ENCODE data around the gene MFAP1. TPM values are rescaled to one million over a fixed set of nuclear protein-coding genes. Genes with fewer than 3 reads are reported as not detected.
A peak's percentile ranks its signal among the peaks of the same experiment; 100 is the strongest.
"Not testable (repeated sequence)": the region's sequence is repeated elsewhere in the genome, so short reads cannot be mapped to it uniquely, and the experiment has no call there.

The MFAP1 gene
- 32.9 TPM for polyA plus RNA-seq (2013, experiment 1 of 2)
- 37.7 TPM for polyA plus RNA-seq (2013, experiment 2 of 2)

- peaks cover 27% of the 10 kb centered on the region for H3K36me3 ChIP-seq (ENCODE audit: insufficient read depth, low read length)
- no peaks in the 10 kb centered on the region; the same call in 1 of the 2 replicates for H3K4me1 ChIP-seq (ENCODE audit: insufficient read depth, low read length)
- peaks cover 5% of the 10 kb centered on the region; the same call in 1 of the 2 replicates for H3K9me3 ChIP-seq (ENCODE audit: insufficient read depth, low read depth, low read length)
- whole genome bisulfite sequencing = 11% methylated on average over 46 of the region's 46 CpGs
- peak within 1 kb of the TSS; percentile 82 for H3K4me3 ChIP-seq (ENCODE audit: low read length)
- peak within 1 kb of the TSS; percentile 83 for H3K9ac ChIP-seq (ENCODE audit: low read depth, low read length)
- peak within 1 kb of the TSS; percentile 84 for H3K27ac ChIP-seq (ENCODE audit: low read depth, low read length)
- peaks cover 8% of the 10 kb centered on the region; the same call in 1 of the 2 replicates for H3K27me3 ChIP-seq (ENCODE audit: insufficient read depth, low read length)
Measured at GRCh38 chr15:43824302-43825246, at the start of gene MFAP1. MFAP1 (minus strand) TSS chr15:43824690; CDS start chr15:43824569, 121 bp downstream.

DNA sequence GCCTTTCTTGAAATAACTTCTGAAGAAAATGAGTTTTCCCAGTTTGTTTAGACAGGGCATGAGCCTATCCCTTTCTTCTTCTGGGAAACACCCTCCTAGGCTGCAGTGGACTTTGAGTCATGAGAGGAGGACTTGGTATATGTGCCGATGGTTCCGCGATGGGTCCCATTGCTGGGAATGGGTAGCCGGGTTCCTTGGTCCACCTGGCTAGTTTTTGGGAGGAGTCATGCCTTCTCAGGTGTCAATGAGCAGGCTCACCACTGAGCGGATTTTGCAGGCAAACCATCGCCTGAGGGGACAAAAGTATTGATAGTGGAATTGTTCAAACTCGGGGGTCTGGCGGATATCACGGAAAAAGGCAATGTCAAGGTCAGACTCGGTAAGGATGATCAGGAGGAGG is 49.2 kb upstream of the MFAP1 start:
- Histone ChIP-seq H3K9me3 (ENCODE audit: insufficient read depth, low read depth, low read length) (no peaks in the 10 kb centered on the region), H3K9ac (ENCODE audit: low read depth, low read length) (no peak overlapping the region), H3K4me1 (ENCODE audit: insufficient read depth, low read length) (no peaks in the 10 kb centered on the region), H3K4me3 (ENCODE audit: low read length) (no peak overlapping the region), H3K27me3 (ENCODE audit: insufficient read depth, low read length) (no peaks in the 10 kb centered on the region), H3K27ac (ENCODE audit: low read depth, low read length) (no peak overlapping the region), H3K36me3 (ENCODE audit: insufficient read depth, low read length) (peaks cover 34% of the 10 kb centered on the region)
- 97% methylated on average over 10 of the region's 10 CpGs for WGBS

DNA sequence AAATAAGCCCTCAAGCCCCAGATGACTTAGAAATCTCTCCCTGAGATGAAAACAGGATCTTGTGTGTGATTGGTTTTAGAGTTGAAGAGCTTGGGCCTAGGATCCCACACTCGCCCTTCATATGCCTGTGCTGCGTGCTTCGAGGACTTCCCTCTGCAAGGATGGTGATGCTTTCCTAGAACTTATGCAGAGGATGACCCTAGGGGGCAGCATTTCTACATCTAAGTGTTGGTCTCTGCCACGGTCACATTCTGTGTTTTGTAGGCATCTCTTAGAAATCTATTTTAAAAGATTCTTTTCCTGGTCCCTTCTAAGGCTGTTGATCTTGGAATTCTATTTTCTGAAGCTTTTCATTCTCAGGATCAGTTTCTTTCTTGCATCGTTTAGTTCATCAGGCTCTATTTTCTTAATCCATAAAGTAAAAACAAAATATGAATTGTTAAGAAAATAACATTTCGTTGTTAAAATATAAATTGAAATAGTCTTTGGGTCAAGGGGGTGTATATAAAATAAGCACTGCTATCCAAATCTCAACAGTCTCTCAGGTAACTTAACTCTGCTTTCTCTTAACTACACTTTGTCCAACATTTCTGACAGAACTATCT is 48.0 kb upstream of the MFAP1 start:
- H3K36me3 ChIP-seq (ENCODE audit: insufficient read depth, low read length) = peaks cover 41% of the 10 kb centered on the region
- no peaks in the 10 kb centered on the region for H3K9me3 ChIP-seq (ENCODE audit: insufficient read depth, low read depth, low read length)
- H3K9ac ChIP-seq (ENCODE audit: low read depth, low read length) = no peak overlapping the region
- H3K27me3 ChIP-seq (ENCODE audit: insufficient read depth, low read length) = no peaks in the 10 kb centered on the region
- H3K27ac ChIP-seq (ENCODE audit: low read depth, low read length) = no peak overlapping the region
- no peak overlapping the region for H3K4me3 ChIP-seq (ENCODE audit: low read length)
- 72% methylated on average over 4 of the region's 6 CpGs for WGBS
- no peaks in the 10 kb centered on the region for H3K4me1 ChIP-seq (ENCODE audit: insufficient read depth, low read length)

DNA sequence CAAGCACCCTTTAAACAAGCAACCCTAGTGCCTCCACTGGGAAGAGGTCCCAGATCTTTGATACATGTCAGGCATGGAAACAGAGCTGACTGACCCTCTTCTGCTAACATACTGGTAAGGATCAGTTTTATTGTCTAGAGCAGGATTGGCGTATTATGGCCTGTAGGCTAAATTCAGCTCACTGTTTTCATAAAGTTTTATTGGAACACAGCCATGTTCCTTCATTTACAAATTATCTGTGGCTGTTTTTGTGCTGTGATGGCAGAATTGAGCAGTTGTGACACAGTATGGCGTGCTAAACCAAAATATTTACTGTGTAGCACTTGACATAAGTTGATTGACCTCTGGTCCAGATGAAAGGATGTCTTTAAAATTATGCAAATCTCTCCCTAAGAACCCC is 47.3 kb upstream of the MFAP1 start:
- Histone ChIP-seq H3K4me3 (ENCODE audit: low read length) (no peak overlapping the region), H3K27ac (ENCODE audit: low read depth, low read length) (no peak overlapping the region), H3K27me3 (ENCODE audit: insufficient read depth, low read length) (no peaks in the 10 kb centered on the region), H3K36me3 (ENCODE audit: insufficient read depth, low read length) (peaks cover 42% of the 10 kb centered on the region), H3K4me1 (ENCODE audit: insufficient read depth, low read length) (no peaks in the 10 kb centered on the region), H3K9me3 (ENCODE audit: insufficient read depth, low read depth, low read length) (no peaks in the 10 kb centered on the region), H3K9ac (ENCODE audit: low read depth, low read length) (no peak overlapping the region)
- WGBS = 88% methylated on average over 2 of the region's 2 CpGs

GRCh38 chr15:43868406-43868805 is 43.9 kb upstream of the MFAP1 start:
- peaks cover 50% of the 10 kb centered on the region for H3K36me3 ChIP-seq (ENCODE audit: insufficient read depth, low read length)

DNA sequence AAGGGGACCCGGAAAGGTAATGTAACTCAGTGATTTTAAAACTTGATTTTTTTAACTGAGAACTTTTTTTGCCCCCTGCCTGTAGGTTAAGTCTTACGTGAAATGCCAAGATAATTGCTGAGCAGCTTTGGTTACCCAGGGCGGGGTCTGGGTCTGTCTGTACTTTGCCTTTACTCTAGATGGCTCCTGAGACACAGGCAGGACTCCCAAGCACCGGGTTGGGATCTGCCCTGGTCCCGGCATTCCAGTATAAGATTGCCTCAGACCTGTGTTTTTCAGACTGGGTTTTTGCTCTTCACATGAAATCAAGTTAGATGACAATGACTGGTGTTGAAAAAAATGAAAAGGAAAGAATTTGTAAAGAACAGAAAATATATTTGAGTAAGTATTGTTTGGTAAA is 42.6 kb upstream of the MFAP1 start:
- Histone ChIP-seq H3K4me3 (ENCODE audit: low read length) (no peak overlapping the region), H3K9me3 (ENCODE audit: insufficient read depth, low read depth, low read length) (no peaks in the 10 kb centered on the region), H3K27me3 (ENCODE audit: insufficient read depth, low read length) (no peaks in the 10 kb centered on the region), H3K27ac (ENCODE audit: low read depth, low read length) (no peak overlapping the region), H3K36me3 (ENCODE audit: insufficient read depth, low read length) (peaks cover 49% of the 10 kb centered on the region), H3K4me1 (ENCODE audit: insufficient read depth, low read length) (no peaks in the 10 kb centered on the region), H3K9ac (ENCODE audit: low read depth, low read length) (no peak overlapping the region)
- WGBS = 92% methylated on average over 5 of the region's 5 CpGs

More at GRCh38 chr15:43868406-43868805, 43.9 kb upstream of the MFAP1 start:
- no peak overlapping the region for H3K27ac ChIP-seq (ENCODE audit: low read depth, low read length)
- WGBS = 96% methylated on average over 2 of the region's 2 CpGs
- H3K27me3 ChIP-seq (ENCODE audit: insufficient read depth, low read length) = no peaks in the 10 kb centered on the region
- H3K4me3 ChIP-seq (ENCODE audit: low read length) = no peak overlapping the region
- no peaks in the 10 kb centered on the region for H3K9me3 ChIP-seq (ENCODE audit: insufficient read depth, low read depth, low read length)
- H3K9ac ChIP-seq (ENCODE audit: low read depth, low read length) = no peak overlapping the region
- H3K4me1 ChIP-seq (ENCODE audit: insufficient read depth, low read length) = no peaks in the 10 kb centered on the region

- not testable (repeated sequence) for H3K9ac ChIP-seq (ENCODE audit: low read depth, low read length); H3K4me3 ChIP-seq (ENCODE audit: low read length); H3K4me1 ChIP-seq (ENCODE audit: insufficient read depth, low read length); H3K27ac ChIP-seq (ENCODE audit: low read depth, low read length); H3K27me3 ChIP-seq (ENCODE audit: insufficient read depth, low read length); H3K9me3 ChIP-seq (ENCODE audit: insufficient read depth, low read depth, low read length)
- peaks cover 49% of the 10 kb centered on the region for H3K36me3 ChIP-seq (ENCODE audit: insufficient read depth, low read length)
- WGBS = 96% methylated on average over 10 of the region's 10 CpGs
Measured at GRCh38 chr15:43866636-43867035, 42.1 kb upstream of the MFAP1 start.

- no peaks in the 10 kb centered on the region for H3K4me1 ChIP-seq (ENCODE audit: insufficient read depth, low read length)
- H3K9me3 ChIP-seq (ENCODE audit: insufficient read depth, low read depth, low read length) = no peaks in the 10 kb centered on the region
- H3K4me3 ChIP-seq (ENCODE audit: low read length) = no peak overlapping the region
- H3K27ac ChIP-seq (ENCODE audit: low read depth, low read length) = no peak overlapping the region
- 95% methylated on average over 3 of the region's 4 CpGs for WGBS
- peaks cover 68% of the 10 kb centered on the region for H3K36me3 ChIP-seq (ENCODE audit: insufficient read depth, low read length)
- no peaks in the 10 kb centered on the region for H3K27me3 ChIP-seq (ENCODE audit: insufficient read depth, low read length)
- no peak overlapping the region for H3K9ac ChIP-seq (ENCODE audit: low read depth, low read length)
Measured at GRCh38 chr15:43859546-43859945, 35.1 kb upstream of the MFAP1 start.

GRCh38 chr15:43854801-43855200 is 30.3 kb upstream of the MFAP1 start:
- Histone ChIP-seq H3K27me3 (ENCODE audit: insufficient read depth, low read length) (no peaks in the 10 kb centered on the region), H3K9ac (ENCODE audit: low read depth, low read length) (no peak overlapping the region), H3K36me3 (ENCODE audit: insufficient read depth, low read length) (peaks cover 72% of the 10 kb centered on the region), H3K4me3 (ENCODE audit: low read length) (no peak overlapping the region), H3K4me1 (ENCODE audit: insufficient read depth, low read length) (no peaks in the 10 kb centered on the region), H3K9me3 (ENCODE audit: insufficient read depth, low read depth, low read length) (no peaks in the 10 kb centered on the region), H3K27ac (ENCODE audit: low read depth, low read length) (no peak overlapping the region)
- WGBS = 98% methylated on average over 4 of the region's 6 CpGs

GRCh38 chr15:43852607-43853006 is 28.1 kb upstream of the MFAP1 start:
- peaks cover 66% of the 10 kb centered on the region for H3K36me3 ChIP-seq (ENCODE audit: insufficient read depth, low read length)
- no peaks in the 10 kb centered on the region for H3K27me3 ChIP-seq (ENCODE audit: insufficient read depth, low read length)
- H3K27ac ChIP-seq (ENCODE audit: low read depth, low read length) = no peak overlapping the region
- H3K9ac ChIP-seq (ENCODE audit: low read depth, low read length) = no peak overlapping the region
- WGBS = 98% methylated on average over 4 of the region's 4 CpGs
- H3K4me1 ChIP-seq (ENCODE audit: insufficient read depth, low read length) = no peaks in the 10 kb centered on the region
- H3K4me3 ChIP-seq (ENCODE audit: low read length) = no peak overlapping the region
- H3K9me3 ChIP-seq (ENCODE audit: insufficient read depth, low read depth, low read length) = no peaks in the 10 kb centered on the region

GRCh38 chr15:43851251-43851650 is 26.8 kb upstream of the MFAP1 start:
- 95% methylated on average over 1 of the region's 3 CpGs for WGBS
- Histone ChIP-seq H3K27me3 (ENCODE audit: insufficient read depth, low read length) (no peaks in the 10 kb centered on the region), H3K36me3 (ENCODE audit: insufficient read depth, low read length) (peaks cover 65% of the 10 kb centered on the region)

More at GRCh38 chr15:43851251-43851650, 26.8 kb upstream of the MFAP1 start:
- Histone ChIP-seq H3K27ac (ENCODE audit: low read depth, low read length) (no peak overlapping the region), H3K4me1 (ENCODE audit: insufficient read depth, low read length) (no peaks in the 10 kb centered on the region), H3K9ac (ENCODE audit: low read depth, low read length) (no peak overlapping the region), H3K4me3 (ENCODE audit: low read length) (no peak overlapping the region), H3K9me3 (ENCODE audit: insufficient read depth, low read depth, low read length) (no peaks in the 10 kb centered on the region)
